HG03103 (cell line): ENCODE data around the gene JMJD8.
"Not testable (repeated sequence)": the region's sequence is repeated elsewhere in the genome, so short reads cannot be mapped to it uniquely, and the experiment has no call there.

Experiments
- ATAC-seq: cut with Tn5 transposase; IDR thresholded peaks from one replicate; pipeline ENCODE4 v1.9.1; 2021; ENCODE audit warnings: low read depth; ENCODE audit not compliant: unreplicated experiment

Gene JMJD8

GRCh38 chr16:722835-723633 is 38.9 kb upstream of the JMJD8 start:
- ATAC-seq: no peak

- ATAC-seq: no peak
These were observed 37.8 kb upstream of the JMJD8 start for GRCh38 chr16:721765-722540.

GRCh38 chr16:720990-721764 is 37.0 kb upstream of the JMJD8 start, which contains the start of gene ANTKMT:
ANTKMT (plus strand) TSS chr16:721146; CDS start chr16:721275, 129 bp downstream.
- ATAC-seq: peak; percentile 54

GRCh38 chr16:720447-720989 is 36.4 kb upstream of the JMJD8 start:
- ATAC-seq: peak; percentile 18

- no peak for ATAC-seq
These were observed 35.8 kb upstream of the JMJD8 start for GRCh38 chr16:719815-720446.

- no peak for ATAC-seq
These were observed 34.8 kb upstream of the JMJD8 start for GRCh38 chr16:718922-719321.

GRCh38 chr16:718389-718788 is 34.3 kb upstream of the JMJD8 start:
- ATAC-seq: no peak

GRCh38 chr16:717450-718245 is 33.5 kb upstream of the JMJD8 start:
- ATAC-seq: no peak

GRCh38 chr16:716768-717325 is 32.7 kb upstream of the JMJD8 start:
- no peak for ATAC-seq

- no peak for ATAC-seq
These were observed 32.0 kb upstream of the JMJD8 start for GRCh38 chr16:716200-716568.

GRCh38 chr16:715477-716199 is 31.5 kb upstream of the JMJD8 start:
- ATAC-seq: no peak

GRCh38 chr16:714558-715476 is 30.7 kb upstream of the JMJD8 start, which contains the start of gene METRN:
METRN (plus strand) TSS chr16:715118; CDS start chr16:715290, 172 bp downstream.
- no peak for ATAC-seq

- ATAC-seq: no peak
These were observed 29.9 kb upstream of the JMJD8 start for GRCh38 chr16:714079-714478.

GRCh38 chr16:712740-713250 is 28.7 kb upstream of the JMJD8 start:
- ATAC-seq: not testable (repeated sequence)

- no peak for ATAC-seq
These were observed 27.6 kb upstream of the JMJD8 start for GRCh38 chr16:711548-712320.

- no peak for ATAC-seq
These were observed 26.9 kb upstream of the JMJD8 start for GRCh38 chr16:711084-711483.
